Ovary (tissue), 10 donors: ENCODE measurements around the gene ZIC2. TPM values are rescaled to one million over a fixed set of nuclear protein-coding genes. Genes with fewer than 3 reads are reported as not detected.

Experiments used
- DNase-seq, 5 donors: peaks; one replicate each; pipeline ENCODE4 v3.0.0-alpha.2; 2019 to 2020
- H3K27ac ChIP-seq, 2 donors: fragments of 200-600 bp; one replicate each; pipeline versions ENCODE4 v1.5.1 to v1.8.0; 2019 to 2022
- H3K27me3 ChIP-seq: fragments of 200-600 bp; one replicate; pipeline ENCODE4 v1.8.0; 2022
- H3K36me3 ChIP-seq: fragments of 200-600 bp; sonication (generic); one replicate; pipeline ENCODE4 v1.5.1; 2019
- H3K4me1 ChIP-seq: one replicate; pipeline ENCODE4 v1.8.1; 2013; ENCODE audit warnings: mild to moderate bottlenecking, moderate library complexity; ENCODE audit not compliant: insufficient read depth
- H3K4me3 ChIP-seq: fragments of 200-600 bp; sonication (generic); one replicate; pipeline ENCODE4 v1.5.1; 2017
- H3K9me3 ChIP-seq, 2 donors: fragments of 200-600 bp in 1 of 2; sonication (generic) in 1 of 2; one replicate each; pipeline versions ENCODE4 v1.5.1 to v1.8.1; 2013 to 2019; ENCODE audit warnings: mild to moderate bottlenecking in 1 of 2, moderate library complexity in 1 of 2
- EP300 ChIP-seq: sonication (generic); formaldehyde crosslinking; IDR thresholded peaks from one replicate; pipeline ENCODE4 v1.6.1; 2017; ENCODE audit warnings: antibody characterized with exemption
- POLR2A ChIP-seq: fragments of 450-650 bp; IDR thresholded peaks from one replicate; pipeline ENCODE4 v1.6.1; 2017; ENCODE audit warnings: antibody characterized with exemption, mild to moderate bottlenecking, moderate library complexity
- WGBS, 3 donors: extraction: QIAGEN DNeasy Blood & Tissue Kit in 1 of 3; methylation state at CpG; one replicate each; pipeline versions ENCODE4 v1.1.5 to v1.1.7; 2013 to 2017; 5-methylcytosine and 5-hydroxymethylcytosine counted together
- intact Hi-C, 4 donors: fragments of 100-400 bp; cut with DNase I; formaldehyde crosslinking; loops; one replicate each; pipeline versions ENCODE4 v1.11.0 to v1.15.1; 2022 to 2023
- long read RNA-seq, 3 donors: library from polyadenylated mRNA in 2 of 3; unstranded in 2 of 3; transcript quantifications; one replicate each; pipeline ENCODE4 v2.0.0 and lab custom pipeline, GENCODE V29; 2021 to 2026
- polyA plus RNA-seq, 2 donors: library from polyadenylated mRNA; stranded (reverse); fragments of 200-250 nt in 1 of 2; fragments of 350-450 nt in 1 of 2; fragmentation: Illumina TruSeq in 1 of 2; extraction: RNeasy Lipid Tissue Mini Kit (QIAGEN cat#74804) in 1 of 2; gene quantifications; one replicate each; pipeline ENCODE4 v1.2.3, GENCODE V29; 2013 to 2014
- total RNA-seq, 7 donors: library from RNA; depleted of rRNA in 2 of 7; stranded (reverse); fragments of >200 nt in 2 of 7; fragmentation: NEBNext Ultra II Directional in 3 of 7; extraction: Animal tissue kit (Norgen Biotek cat#: 25700) in 3 of 7; gene quantifications; one replicate each; pipeline versions ENCODE4 v1.1.0 to v1.2.4, GENCODE V29; 2016 to 2023
- TF ChIP-seq, protein P1 (sequence below), 3 donors: fragments of 450-650 bp in 2 of 3; fragments of 200-600 bp in 1 of 3; IDR thresholded peaks; one replicate each; pipeline versions ENCODE4 v1.5.1 to v1.8.0; 2016 to 2022; ENCODE audit warnings: antibody characterized with exemption in 3 of 3, mild to moderate bottlenecking in 1 of 3
- donor health status: DM: no; HTN: no; CAD: no; lungs with moderate emphysema.
- donor health status: DM: no; HTN: no; CAD: no.
- donor health status: Bipolar disorder and iron deficiency.
- donor health status: DM: yes; HTN: yes; CAD: no.
- donor health status: DM: no; HTN: no; CAD: no.
- donor health status: DM: yes; HTN: yes; CAD: no.

Gene ZIC2
- under 1 TPM in 1 of 7 donors, not detected in 6; 0.36 TPM for total RNA-seq
- under 1 TPM; 0.02 to 0.07 TPM for polyA plus RNA-seq
- long read RNA-seq, donor 1, result 0 reads
- long read RNA-seq, donor 2, result 0 reads
- long read RNA-seq, donor 3, result 0 reads

DNA sequence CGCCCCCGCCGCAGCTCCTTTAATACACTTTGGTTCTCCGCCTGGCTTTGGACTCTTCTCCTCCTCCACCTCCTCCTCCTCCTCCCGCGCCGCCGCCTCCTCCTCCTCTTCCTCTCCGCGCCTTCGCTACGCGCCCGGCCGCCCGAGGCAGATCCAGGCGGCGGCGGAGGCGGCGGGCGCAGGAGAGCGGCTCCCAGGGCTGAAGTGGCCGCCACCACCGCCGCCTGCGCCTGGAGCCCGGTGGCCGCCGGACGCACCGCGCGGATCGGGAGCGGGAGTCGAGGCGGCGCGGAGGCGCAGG lies at the start of gene ZIC2:
ZIC2 (plus strand) TSS at position 50 of the 301 bp plus-strand sequence. CDS start 281 bp downstream, outside the sequence.
- DNase-seq, result no peak
- intact Hi-C loops, result no loop called here
- TF ChIP-seq EP300 (no peak), POLR2A (no peak)
- TF ChIP-seq, protein P1, sequence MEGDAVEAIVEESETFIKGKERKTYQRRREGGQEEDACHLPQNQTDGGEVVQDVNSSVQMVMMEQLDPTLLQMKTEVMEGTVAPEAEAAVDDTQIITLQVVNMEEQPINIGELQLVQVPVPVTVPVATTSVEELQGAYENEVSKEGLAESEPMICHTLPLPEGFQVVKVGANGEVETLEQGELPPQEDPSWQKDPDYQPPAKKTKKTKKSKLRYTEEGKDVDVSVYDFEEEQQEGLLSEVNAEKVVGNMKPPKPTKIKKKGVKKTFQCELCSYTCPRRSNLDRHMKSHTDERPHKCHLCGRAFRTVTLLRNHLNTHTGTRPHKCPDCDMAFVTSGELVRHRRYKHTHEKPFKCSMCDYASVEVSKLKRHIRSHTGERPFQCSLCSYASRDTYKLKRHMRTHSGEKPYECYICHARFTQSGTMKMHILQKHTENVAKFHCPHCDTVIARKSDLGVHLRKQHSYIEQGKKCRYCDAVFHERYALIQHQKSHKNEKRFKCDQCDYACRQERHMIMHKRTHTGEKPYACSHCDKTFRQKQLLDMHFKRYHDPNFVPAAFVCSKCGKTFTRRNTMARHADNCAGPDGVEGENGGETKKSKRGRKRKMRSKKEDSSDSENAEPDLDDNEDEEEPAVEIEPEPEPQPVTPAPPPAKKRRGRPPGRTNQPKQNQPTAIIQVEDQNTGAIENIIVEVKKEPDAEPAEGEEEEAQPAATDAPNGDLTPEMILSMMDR (IDR thresholded peaks at IDR 0.05), result no peak
- H3K27me3 ChIP-seq, result peaks cover 5% of the 10 kb centered on the region
- H3K4me1 ChIP-seq, result peaks cover 13% of the 10 kb centered on the region
- H3K36me3 ChIP-seq, result no peaks in the 10 kb centered on the region
- peak within 1 kb of the TSS; percentile 39 for H3K4me3 ChIP-seq
- 0 to 1% (median 1%) methylated on average over 17 to 41 of the region's 41 CpGs for WGBS, 3 donors
- peaks cover 0 to 5% of the 10 kb centered on the region in 2 donors for H3K9me3 ChIP-seq
- no peak within 1 kb of the TSS for H3K27ac ChIP-seq

DNA sequence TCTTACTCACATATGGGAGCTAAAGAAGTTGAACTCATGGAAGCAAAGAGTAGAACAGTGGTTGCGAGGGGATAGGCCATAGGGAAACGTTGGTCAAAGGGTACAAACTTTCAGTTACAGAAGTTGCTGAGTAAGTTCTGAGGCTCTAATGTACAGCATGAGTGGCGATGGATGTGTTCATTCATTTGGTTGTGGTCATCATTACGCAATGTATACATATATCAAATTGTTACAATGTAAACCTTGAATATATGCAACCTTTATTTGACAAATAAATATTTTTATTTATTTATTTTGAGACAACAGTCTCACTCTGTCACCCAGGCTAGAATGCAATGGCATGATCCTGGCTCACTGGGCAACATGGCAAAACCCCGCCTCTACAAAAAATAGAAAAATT lies 48.7 kb upstream of the ZIC2 start:
- intact Hi-C loops, result no loop called here
- Histone ChIP-seq H3K27me3 (no peaks in the 10 kb centered on the region), H3K27ac (no peak overlapping the region), H3K4me3 (no peak overlapping the region), H3K36me3 (no peaks in the 10 kb centered on the region), H3K4me1 (no peaks in the 10 kb centered on the region), H3K9me3 (no peaks in the 10 kb centered on the region)
- TF ChIP-seq EP300, result no peak
- no peak for TF ChIP-seq POLR2A
- TF ChIP-seq, protein P1 (IDR thresholded peaks at IDR 0.05), result no peak
- 88 to 92% (median 89%) methylated on average over 5 of the region's 5 CpGs for WGBS, 3 donors
- DNase-seq, result no peak

DNA sequence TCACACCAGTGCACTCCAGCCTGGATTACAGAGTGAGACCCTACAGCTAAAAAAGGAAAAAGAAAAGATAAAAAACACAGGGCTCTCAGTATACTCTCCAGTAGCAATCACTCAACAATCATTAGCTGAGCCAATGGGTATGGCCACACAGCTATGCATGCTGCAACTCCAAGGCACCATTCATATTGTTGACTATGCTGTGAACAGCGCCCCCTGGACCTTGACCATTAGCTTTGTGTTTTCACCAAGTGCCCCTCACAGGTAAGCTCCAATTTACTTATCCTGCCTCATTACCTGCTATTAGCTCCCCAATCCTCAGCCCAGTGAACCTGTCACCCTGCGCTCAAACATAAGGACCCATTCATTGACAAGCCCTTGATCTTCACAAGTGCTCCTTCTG lies 45.8 kb upstream of the ZIC2 start:
- no peak for DNase-seq
- Histone ChIP-seq H3K9me3 (no peaks in the 10 kb centered on the region), H3K4me1 (no peaks in the 10 kb centered on the region), H3K4me3 (no peak overlapping the region), H3K27ac (no peak overlapping the region), H3K27me3 (no peaks in the 10 kb centered on the region), H3K36me3 (no peaks in the 10 kb centered on the region)
- TF ChIP-seq, protein P1 (IDR thresholded peaks at IDR 0.05), result no peak
- no peak for TF ChIP-seq POLR2A
- TF ChIP-seq EP300, result no peak
- WGBS, 3 donors, result 50 to 90% (median 88%) methylated on average over 2 of the region's 2 CpGs
- intact Hi-C loops, result no loop called here

DNA sequence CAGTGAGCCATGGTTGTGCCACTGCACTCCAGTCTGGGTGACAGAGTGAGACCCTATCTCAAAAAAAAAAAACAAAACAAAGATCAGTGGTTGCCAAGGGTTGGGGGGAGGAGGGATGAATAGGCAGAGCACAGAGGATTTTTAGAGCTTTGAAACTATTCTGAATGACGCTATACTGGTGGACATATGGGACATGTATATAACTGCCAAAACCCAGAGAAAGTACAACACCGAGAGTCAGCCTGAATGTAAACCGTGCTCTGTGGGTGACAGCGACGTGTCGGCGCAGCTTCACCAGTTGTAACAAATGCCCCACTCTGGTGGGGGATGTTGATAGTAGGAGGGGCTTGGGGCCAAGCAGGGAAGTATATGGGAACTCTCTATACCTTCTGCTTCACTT lies 42.9 kb upstream of the ZIC2 start:
- intact Hi-C loops, result no loop called here
- Histone ChIP-seq H3K4me1 (no peaks in the 10 kb centered on the region), H3K4me3 (no peak overlapping the region), H3K27ac (no peak overlapping the region), H3K9me3 (no peaks in the 10 kb centered on the region), H3K36me3 (no peaks in the 10 kb centered on the region), H3K27me3 (no peaks in the 10 kb centered on the region)
- TF ChIP-seq, protein P1 (IDR thresholded peaks at IDR 0.05), result no peak
- TF ChIP-seq POLR2A (no peak), EP300 (no peak)
- no peak for DNase-seq
- 70 to 78% (median 78%) methylated on average over 7 of the region's 7 CpGs for WGBS, 3 donors
